Lower leg skin (tissue), 3 donors: ENCODE results near the gene ZNF407.

Source experiments
- CTCF ChIP-seq, 3 donors: fragments of 450-650 bp; IDR thresholded peaks; one replicate each; pipeline ENCODE4 v1.5.1; 2016; ENCODE audit warnings: antibody characterized with exemption in 3 of 3, mild to moderate bottlenecking in 3 of 3, moderate library complexity in 2 of 3
- POLR2A ChIP-seq, 2 donors: fragments of 450-650 bp; IDR thresholded peaks; one replicate each; pipeline ENCODE4 v1.6.1; 2016 to 2017; ENCODE audit warnings: antibody characterized with exemption in 2 of 2, mild to moderate bottlenecking in 1 of 2, moderate library complexity in 1 of 2

- TF ChIP-seq CTCF (IDR thresholded peaks at IDR 0.05) (no peak), POLR2A (IDR thresholded peaks at IDR 0.05) (no peak)
Observed at GRCh38 chr18:74635224-74635975, 37.7 kb downstream of the ZNF407 start.
